ENCODE data around the gene ROBO3.

The ROBO3 gene

DNA sequence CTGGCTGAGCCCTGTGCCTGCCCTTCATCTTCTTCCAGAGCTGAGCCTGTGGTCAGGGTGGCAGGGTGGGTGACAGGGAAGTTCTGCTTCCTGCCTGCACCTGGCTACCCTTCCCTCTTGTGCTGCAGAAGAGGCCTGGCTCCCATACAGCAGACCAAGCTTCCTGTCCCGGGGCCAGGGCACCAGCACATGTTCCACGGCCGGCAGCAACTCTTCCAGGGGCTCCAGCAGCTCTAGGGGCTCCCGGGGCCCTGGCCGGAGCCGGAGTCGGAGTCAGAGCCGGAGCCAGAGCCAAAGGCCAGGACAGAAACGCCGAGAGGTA is 15.0 kb downstream of the ROBO3 start:
- Histone ChIP-seq H3K4me3 (ENCODE audit: low read depth in 1 of 2, low read length in 2 of 2) (no peak overlapping the region), H3K27ac (ENCODE audit: low read depth, low read length) (no peak overlapping the region), H3K9ac (ENCODE audit: low read depth in 1 of 2, low read length in 2 of 2) (no peak overlapping the region), H3K27me3 (ENCODE audit: control insufficient read depth in 1 of 2, insufficient read depth in 2 of 2, low read length in 2 of 2) (peaks cover 2 to 3% of the 10 kb centered on the region in 2 donors), H3K36me3 (ENCODE audit: control insufficient read depth in 1 of 2, insufficient read depth in 2 of 2, low read length in 2 of 2) (no peaks in the 10 kb centered on the region), H3K9me3 (ENCODE audit: control insufficient read depth in 1 of 2, low read length in 2 of 2) (no peaks in the 10 kb centered on the region), H3K4me1 (ENCODE audit: control insufficient read depth in 1 of 2, insufficient read depth in 2 of 2, low read length in 2 of 2) (peaks cover 21 to 23% of the 10 kb centered on the region in 2 donors)

DNA sequence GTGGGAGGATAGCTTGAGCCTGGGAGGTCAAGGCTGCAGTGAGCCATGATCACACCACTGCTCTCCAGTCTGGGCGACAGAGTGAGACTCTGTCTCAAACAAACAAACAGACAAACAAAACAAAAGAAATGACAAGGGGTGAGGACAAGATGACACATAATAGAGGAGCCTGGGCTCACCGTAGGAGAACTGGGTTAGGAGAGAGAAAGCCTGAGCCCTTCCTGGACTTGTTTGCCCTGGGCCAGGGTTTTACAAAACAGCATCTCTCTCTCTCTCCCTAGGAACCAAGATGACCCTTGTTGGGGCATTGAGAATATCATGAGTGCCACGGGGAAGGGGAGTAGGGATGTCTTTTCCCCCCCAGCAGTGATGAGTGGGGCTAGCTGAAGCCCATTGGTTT is 15.7 kb downstream of the ROBO3 start:
- Histone ChIP-seq H3K9ac (ENCODE audit: low read depth in 1 of 2, low read length in 2 of 2) (no peak overlapping the region), H3K4me1 (ENCODE audit: control insufficient read depth in 1 of 2, insufficient read depth in 2 of 2, low read length in 2 of 2) (peaks cover 15 to 19% of the 10 kb centered on the region in 2 donors), H3K4me3 (ENCODE audit: low read depth in 1 of 2, low read length in 2 of 2) (no peak overlapping the region), H3K36me3 (ENCODE audit: control insufficient read depth in 1 of 2, insufficient read depth in 2 of 2, low read length in 2 of 2) (no peaks in the 10 kb centered on the region), H3K27ac (ENCODE audit: low read depth, low read length) (no peak overlapping the region), H3K27me3 (ENCODE audit: control insufficient read depth in 1 of 2, insufficient read depth in 2 of 2, low read length in 2 of 2) (no peaks in the 10 kb centered on the region), H3K9me3 (ENCODE audit: control insufficient read depth in 1 of 2, low read length in 2 of 2) (no peaks in the 10 kb centered on the region)

DNA sequence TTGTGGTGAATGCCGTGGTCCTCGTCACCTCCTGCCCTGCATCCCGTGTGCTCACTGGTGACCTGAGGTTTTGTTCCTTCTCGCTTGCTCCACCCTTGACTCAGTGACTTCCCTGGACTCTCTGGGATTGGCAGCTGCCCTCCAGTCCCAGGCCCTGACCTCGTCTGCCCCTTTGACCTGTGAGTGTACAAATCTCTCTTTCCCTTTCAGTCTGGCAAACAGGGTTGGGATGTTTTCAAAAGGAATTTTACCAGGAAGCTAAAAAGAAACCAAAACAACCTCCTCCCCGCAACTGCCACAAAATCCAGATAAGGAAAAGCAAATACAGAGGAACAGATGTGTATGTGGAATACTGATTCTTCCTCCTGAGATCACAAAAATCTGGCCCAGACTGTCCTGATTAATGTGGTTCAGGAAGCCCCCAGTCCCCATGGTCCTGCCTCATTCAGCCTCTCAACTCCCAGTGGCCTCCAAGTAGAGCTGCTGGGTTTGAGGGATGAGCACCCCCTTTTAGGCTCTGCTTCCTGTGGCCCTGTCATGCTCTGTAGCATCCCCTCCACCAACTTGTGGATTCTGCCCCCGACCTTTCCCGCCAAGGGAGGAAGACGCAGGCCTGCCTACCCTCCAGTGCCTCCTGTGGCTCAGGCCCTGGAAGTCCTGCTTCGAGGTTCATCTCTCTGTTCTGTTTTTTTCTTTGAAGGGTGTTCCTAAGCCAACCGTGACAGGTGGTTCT is 17.3 kb downstream of the ROBO3 start:
- no peak overlapping the region for H3K9ac ChIP-seq (ENCODE audit: low read depth in 1 of 2, low read length in 2 of 2)
- peaks cover 11 to 14% of the 10 kb centered on the region in 2 donors for H3K4me1 ChIP-seq (ENCODE audit: control insufficient read depth in 1 of 2, insufficient read depth in 2 of 2, low read length in 2 of 2)
- no peaks in the 10 kb centered on the region for H3K9me3 ChIP-seq (ENCODE audit: control insufficient read depth in 1 of 2, low read length in 2 of 2)
- no peaks in the 10 kb centered on the region for H3K27me3 ChIP-seq (ENCODE audit: control insufficient read depth in 1 of 2, insufficient read depth in 2 of 2, low read length in 2 of 2)
- H3K36me3 ChIP-seq (ENCODE audit: control insufficient read depth in 1 of 2, insufficient read depth in 2 of 2, low read length in 2 of 2) = no peaks in the 10 kb centered on the region
- no peak overlapping the region for H3K27ac ChIP-seq (ENCODE audit: low read depth, low read length)
- no peak overlapping the region for H3K4me3 ChIP-seq (ENCODE audit: low read depth in 1 of 2, low read length in 2 of 2)

DNA sequence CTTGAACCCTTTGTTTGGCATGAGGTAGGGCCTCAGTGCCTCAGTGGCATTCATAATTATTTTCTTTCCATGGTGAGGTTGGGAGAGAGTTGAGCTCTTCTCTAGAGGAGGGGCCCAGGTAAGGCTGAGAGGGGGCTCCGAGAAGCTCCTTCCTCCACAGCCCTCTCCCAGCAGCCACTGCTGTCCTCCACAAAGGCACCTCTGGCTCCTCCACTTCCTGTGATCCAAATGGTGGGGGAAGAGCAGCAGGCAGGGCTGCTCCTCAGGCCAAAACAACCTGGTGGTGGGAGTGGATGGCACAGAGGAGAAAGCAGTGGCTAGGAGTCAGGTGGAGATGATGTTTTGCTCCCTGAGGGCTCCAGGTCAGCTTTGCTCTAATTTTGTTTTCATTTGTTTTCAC is 19.1 kb downstream of the ROBO3 start:
- H3K9ac ChIP-seq (ENCODE audit: low read depth in 1 of 2, low read length in 2 of 2) = no peak overlapping the region
- H3K4me1 ChIP-seq (ENCODE audit: control insufficient read depth in 1 of 2, insufficient read depth in 2 of 2, low read length in 2 of 2) = peaks cover 15 to 16% of the 10 kb centered on the region in 2 donors
- H3K36me3 ChIP-seq (ENCODE audit: control insufficient read depth in 1 of 2, insufficient read depth in 2 of 2, low read length in 2 of 2) = no peaks in the 10 kb centered on the region
- no peak overlapping the region for H3K4me3 ChIP-seq (ENCODE audit: low read depth in 1 of 2, low read length in 2 of 2)
- H3K27ac ChIP-seq (ENCODE audit: low read depth, low read length) = no peak overlapping the region
- H3K9me3 ChIP-seq (ENCODE audit: control insufficient read depth in 1 of 2, low read length in 2 of 2) = no peaks in the 10 kb centered on the region
- no peaks in the 10 kb centered on the region for H3K27me3 ChIP-seq (ENCODE audit: control insufficient read depth in 1 of 2, insufficient read depth in 2 of 2, low read length in 2 of 2)

DNA sequence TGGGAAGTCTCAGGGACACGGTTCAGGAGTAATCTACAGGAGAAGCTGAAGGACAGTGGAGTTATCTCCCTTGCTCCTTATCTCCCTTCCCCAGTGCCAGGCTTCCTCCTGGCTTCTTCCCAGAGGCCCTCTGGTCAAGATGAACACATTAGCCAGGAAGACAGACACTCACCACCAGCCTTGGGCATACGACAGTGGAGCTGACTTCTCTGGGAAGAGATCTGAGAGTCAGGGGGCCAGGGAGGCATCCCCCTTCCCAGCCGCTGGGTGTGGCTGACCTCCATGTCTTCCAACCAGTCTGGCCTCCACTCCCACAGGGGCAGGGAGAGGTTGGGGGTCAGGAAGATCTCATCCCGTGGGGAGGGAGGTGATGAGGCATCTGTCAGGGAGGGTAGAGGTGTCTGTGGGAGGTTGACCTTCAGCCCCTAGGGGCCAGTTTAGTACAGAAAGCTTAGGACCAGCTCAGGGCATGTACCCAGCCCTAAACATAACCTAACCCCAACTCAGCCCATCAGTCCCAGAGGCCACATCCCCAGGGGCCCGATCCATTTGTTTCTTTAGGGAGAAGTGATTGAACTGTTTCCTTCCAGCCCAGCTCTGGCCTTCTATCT is 19.7 kb downstream of the ROBO3 start:
- H3K4me1 ChIP-seq (ENCODE audit: control insufficient read depth in 1 of 2, insufficient read depth in 2 of 2, low read length in 2 of 2) = peaks cover 15 to 16% of the 10 kb centered on the region in 2 donors
- no peak overlapping the region for H3K9ac ChIP-seq (ENCODE audit: low read depth in 1 of 2, low read length in 2 of 2)
- H3K36me3 ChIP-seq (ENCODE audit: control insufficient read depth in 1 of 2, insufficient read depth in 2 of 2, low read length in 2 of 2) = no peaks in the 10 kb centered on the region
- no peaks in the 10 kb centered on the region for H3K9me3 ChIP-seq (ENCODE audit: control insufficient read depth in 1 of 2, low read length in 2 of 2)
- no peak overlapping the region for H3K27ac ChIP-seq (ENCODE audit: low read depth, low read length)
- no peaks in the 10 kb centered on the region for H3K27me3 ChIP-seq (ENCODE audit: control insufficient read depth in 1 of 2, insufficient read depth in 2 of 2, low read length in 2 of 2)
- no peak overlapping the region for H3K4me3 ChIP-seq (ENCODE audit: low read depth in 1 of 2, low read length in 2 of 2)

DNA sequence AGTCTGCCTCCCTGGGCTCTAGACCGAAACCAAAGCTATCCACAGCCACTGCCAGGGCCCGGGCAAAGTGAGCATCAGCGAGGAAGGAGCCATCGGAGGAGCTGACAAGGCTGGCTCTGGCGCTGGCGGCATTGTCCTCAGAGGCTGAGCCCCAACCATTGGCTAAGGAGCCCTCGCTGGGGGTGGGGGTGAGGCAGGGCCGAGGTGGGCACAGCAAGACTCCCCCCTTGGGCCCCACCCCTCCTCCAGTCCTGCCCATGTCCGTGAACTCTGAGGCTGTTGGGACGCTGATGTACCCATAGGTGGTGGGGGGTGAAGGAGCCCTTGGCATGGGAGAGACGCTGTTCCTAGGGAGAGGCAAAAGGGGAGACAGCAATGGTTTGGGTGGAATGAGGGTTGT is 21.2 kb downstream of the ROBO3 start:
- H3K36me3 ChIP-seq (ENCODE audit: control insufficient read depth in 1 of 2, insufficient read depth in 2 of 2, low read length in 2 of 2) = no peaks in the 10 kb centered on the region
- H3K9me3 ChIP-seq (ENCODE audit: control insufficient read depth in 1 of 2, low read length in 2 of 2) = no peaks in the 10 kb centered on the region
- no peaks in the 10 kb centered on the region for H3K27me3 ChIP-seq (ENCODE audit: control insufficient read depth in 1 of 2, insufficient read depth in 2 of 2, low read length in 2 of 2)
- peaks cover 15 to 16% of the 10 kb centered on the region in 2 donors for H3K4me1 ChIP-seq (ENCODE audit: control insufficient read depth in 1 of 2, insufficient read depth in 2 of 2, low read length in 2 of 2)
- H3K27ac ChIP-seq (ENCODE audit: low read depth, low read length) = no peak overlapping the region
- H3K4me3 ChIP-seq (ENCODE audit: low read depth in 1 of 2, low read length in 2 of 2) = no peak overlapping the region
- H3K9ac ChIP-seq (ENCODE audit: low read depth in 1 of 2, low read length in 2 of 2) = no peak overlapping the region

DNA sequence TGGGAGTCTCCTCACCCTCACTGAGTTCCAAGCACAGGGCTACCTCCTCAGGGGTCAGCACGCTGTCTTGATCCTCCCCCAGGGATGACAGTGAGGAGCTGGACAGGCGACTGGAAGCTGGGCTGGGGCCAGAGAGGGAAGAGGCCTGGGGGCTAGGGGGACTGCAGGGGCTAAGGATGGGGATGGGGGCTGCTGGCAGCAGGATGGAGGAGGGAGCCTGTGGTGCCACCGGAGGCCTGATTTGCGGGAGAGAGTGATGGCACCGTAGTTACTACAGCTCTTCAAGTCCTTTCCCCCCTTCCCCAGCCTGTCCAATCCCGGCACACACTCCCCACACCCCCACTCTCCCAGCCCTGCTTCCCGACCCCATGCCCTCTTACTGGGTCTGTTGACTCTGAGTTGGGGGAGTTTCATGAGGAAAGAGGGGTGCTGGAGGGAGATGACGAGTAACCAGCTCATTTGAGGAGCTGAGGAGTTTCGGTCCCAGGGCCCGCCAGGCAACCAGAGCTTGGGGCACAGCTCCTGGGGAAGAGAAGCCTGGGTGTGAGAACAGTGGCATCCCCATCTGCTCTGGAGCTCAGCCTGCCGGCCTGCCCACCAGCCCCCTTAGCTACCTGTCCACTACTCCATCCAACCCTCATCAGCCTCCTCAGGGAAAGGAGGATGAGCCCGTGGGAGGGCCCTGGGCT is 21.9 kb downstream of the ROBO3 start:
- Histone ChIP-seq H3K27me3 (ENCODE audit: control insufficient read depth in 1 of 2, insufficient read depth in 2 of 2, low read length in 2 of 2) (no peaks in the 10 kb centered on the region), H3K9me3 (ENCODE audit: control insufficient read depth in 1 of 2, low read length in 2 of 2) (no peaks in the 10 kb centered on the region), H3K9ac (ENCODE audit: low read depth in 1 of 2, low read length in 2 of 2) (no peak overlapping the region), H3K36me3 (ENCODE audit: control insufficient read depth in 1 of 2, insufficient read depth in 2 of 2, low read length in 2 of 2) (no peaks in the 10 kb centered on the region), H3K4me3 (ENCODE audit: low read depth in 1 of 2, low read length in 2 of 2) (no peak overlapping the region), H3K4me1 (ENCODE audit: control insufficient read depth in 1 of 2, insufficient read depth in 2 of 2, low read length in 2 of 2) (peaks cover 13 to 15% of the 10 kb centered on the region in 2 donors), H3K27ac (ENCODE audit: low read depth, low read length) (no peak overlapping the region)

DNA sequence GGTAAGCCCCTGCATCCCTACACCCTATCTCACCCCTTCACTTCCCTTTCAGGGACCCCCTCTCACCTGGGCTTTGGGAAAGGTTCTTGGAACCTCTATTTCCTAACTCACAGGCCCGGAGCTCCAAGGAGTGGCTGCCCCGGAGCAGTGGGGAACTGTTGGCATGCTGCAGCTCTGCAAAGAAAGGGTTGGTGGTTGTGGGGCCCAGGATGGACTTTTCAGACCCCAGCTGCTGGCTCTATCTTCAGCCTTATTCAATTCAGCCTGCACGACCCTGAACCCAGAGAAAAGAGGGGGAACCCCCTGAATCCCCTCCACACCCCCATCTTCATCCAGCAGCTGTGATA is 22.4 kb downstream of the ROBO3 start:
- H3K4me1 ChIP-seq (ENCODE audit: control insufficient read depth in 1 of 2, insufficient read depth in 2 of 2, low read length in 2 of 2) = peaks cover 8 to 11% of the 10 kb centered on the region in 2 donors
- no peak overlapping the region for H3K27ac ChIP-seq (ENCODE audit: low read depth, low read length)
- no peaks in the 10 kb centered on the region for H3K9me3 ChIP-seq (ENCODE audit: control insufficient read depth in 1 of 2, low read length in 2 of 2)
- H3K4me3 ChIP-seq (ENCODE audit: low read depth in 1 of 2, low read length in 2 of 2) = no peak overlapping the region
- H3K36me3 ChIP-seq (ENCODE audit: control insufficient read depth in 1 of 2, insufficient read depth in 2 of 2, low read length in 2 of 2) = no peaks in the 10 kb centered on the region
- H3K9ac ChIP-seq (ENCODE audit: low read depth in 1 of 2, low read length in 2 of 2) = no peak overlapping the region
- no peaks in the 10 kb centered on the region for H3K27me3 ChIP-seq (ENCODE audit: control insufficient read depth in 1 of 2, insufficient read depth in 2 of 2, low read length in 2 of 2)

DNA sequence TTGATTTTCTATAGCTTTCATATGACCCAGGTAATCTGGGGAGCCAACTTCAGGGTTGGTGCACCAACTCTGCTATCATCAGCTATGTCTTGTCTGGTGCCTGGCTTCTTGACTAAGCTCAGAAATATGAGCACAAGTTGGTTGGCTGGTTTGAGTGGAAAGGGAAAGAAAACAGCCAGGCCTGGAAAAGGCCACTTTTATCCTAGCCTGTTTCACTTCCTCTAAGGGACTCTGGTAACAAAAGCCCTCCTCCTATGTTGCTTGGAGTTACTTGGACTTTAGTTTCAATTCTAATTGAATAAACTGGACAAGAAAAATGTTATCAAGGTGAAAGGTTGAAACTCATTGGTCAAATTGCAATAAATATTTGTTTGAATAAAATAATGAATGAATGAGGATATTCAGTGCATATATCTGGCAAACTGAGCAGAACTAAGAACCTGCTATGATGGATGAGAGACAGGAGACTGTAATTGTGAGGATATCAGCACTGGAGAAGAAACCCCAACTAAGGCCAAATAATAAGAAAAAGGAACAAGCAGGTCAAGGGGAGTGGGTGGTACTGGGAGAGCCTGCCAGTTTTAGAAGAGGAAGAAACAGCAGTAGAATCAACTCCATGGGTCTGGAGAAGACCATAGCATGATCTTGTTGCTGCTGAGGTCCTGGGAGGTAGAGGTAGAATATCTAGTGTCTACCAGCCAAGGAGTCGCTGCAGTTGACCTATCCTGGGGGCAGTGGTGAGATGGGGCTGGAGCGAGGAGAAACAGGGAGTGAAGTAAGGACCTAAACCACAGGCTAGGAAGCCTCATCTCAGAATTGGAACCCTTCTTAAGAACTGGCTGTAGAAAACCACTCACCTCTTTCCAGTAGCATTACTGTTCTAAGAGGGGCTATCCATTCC is 24.2 kb downstream of the ROBO3 start:
- peaks cover 4 to 7% of the 10 kb centered on the region in 2 donors for H3K4me1 ChIP-seq (ENCODE audit: control insufficient read depth in 1 of 2, insufficient read depth in 2 of 2, low read length in 2 of 2)
- H3K9me3 ChIP-seq (ENCODE audit: control insufficient read depth in 1 of 2, low read length in 2 of 2) = no peaks in the 10 kb centered on the region
- H3K9ac ChIP-seq (ENCODE audit: low read depth in 1 of 2, low read length in 2 of 2) = no peak overlapping the region
- H3K4me3 ChIP-seq (ENCODE audit: low read depth in 1 of 2, low read length in 2 of 2) = no peak overlapping the region
- H3K27me3 ChIP-seq (ENCODE audit: control insufficient read depth in 1 of 2, insufficient read depth in 2 of 2, low read length in 2 of 2) = no peaks in the 10 kb centered on the region
- H3K36me3 ChIP-seq (ENCODE audit: control insufficient read depth in 1 of 2, insufficient read depth in 2 of 2, low read length in 2 of 2) = no peaks in the 10 kb centered on the region
- H3K27ac ChIP-seq (ENCODE audit: low read depth, low read length) = no peak overlapping the region

DNA sequence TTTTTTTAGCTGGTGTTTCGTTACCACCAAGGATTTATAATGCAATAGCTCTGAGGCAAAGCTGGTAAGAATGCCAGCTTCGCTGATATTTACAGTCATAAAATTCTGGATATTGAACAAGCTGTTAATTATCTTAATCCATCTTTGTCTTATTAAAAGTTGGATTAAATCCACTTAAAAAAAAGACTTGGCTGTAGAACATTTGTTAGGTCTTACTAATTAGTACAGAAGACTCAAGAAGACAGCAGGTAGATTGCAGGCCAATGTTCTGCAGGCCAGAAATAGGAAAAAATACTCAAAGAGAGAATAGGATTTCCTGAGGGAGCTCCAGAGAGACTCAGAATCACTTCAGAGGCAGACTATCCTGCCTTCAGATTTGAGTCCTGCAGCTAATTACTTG is 24.9 kb downstream of the ROBO3 start:
- Histone ChIP-seq H3K4me1 (ENCODE audit: control insufficient read depth in 1 of 2, insufficient read depth in 2 of 2, low read length in 2 of 2) (peaks cover 4 to 7% of the 10 kb centered on the region in 2 donors), H3K27ac (ENCODE audit: low read depth, low read length) (no peak overlapping the region), H3K36me3 (ENCODE audit: control insufficient read depth in 1 of 2, insufficient read depth in 2 of 2, low read length in 2 of 2) (no peaks in the 10 kb centered on the region), H3K9ac (ENCODE audit: low read depth in 1 of 2, low read length in 2 of 2) (no peak overlapping the region), H3K9me3 (ENCODE audit: control insufficient read depth in 1 of 2, low read length in 2 of 2) (no peaks in the 10 kb centered on the region), H3K4me3 (ENCODE audit: low read depth in 1 of 2, low read length in 2 of 2) (no peak overlapping the region), H3K27me3 (ENCODE audit: control insufficient read depth in 1 of 2, insufficient read depth in 2 of 2, low read length in 2 of 2) (no peaks in the 10 kb centered on the region)

Data from duodenal mucosa (tissue), 2 donors.